ENCODE results near the gene FHOD3.

- TF ChIP-seq POLR2AphosphoS5 (IDR thresholded peaks at IDR 0.05; ENCODE audit: low read depth, low read length) (no peak), POLR2A (IDR thresholded peaks at IDR 0.05; ENCODE audit: low read depth, low read length) (no peak), TAF1 (IDR thresholded peaks at IDR 0.05; ENCODE audit: low read depth, low read length) (no peak)
Measured at GRCh38 chr18:36529747-36530146, 232.2 kb downstream of the FHOD3 start.

All from GM12891 (cell line).